GM10266 (cell line): Measurements from ENCODE around the gene ACSL1.

ENCODE experiments used
- DNase-seq: peaks from one replicate; pipeline ENCODE4 v3.0.0; 2012; ENCODE audit errors: extremely low spot score
- CTCF ChIP-seq: IDR thresholded peaks from 2 replicates; pipeline ENCODE4 v1.5.1; 2012; ENCODE audit warnings: mild to moderate bottlenecking, low read depth; ENCODE audit not compliant: control insufficient read depth, insufficient read depth; ENCODE audit errors: missing control alignments

ACSL1 gene

GRCh38 chr4:184775854-184776555 lies 49.8 kb downstream of the ACSL1 start:
- no peak for TF ChIP-seq CTCF
- DNase-seq, result no peak

- no peak for TF ChIP-seq CTCF
- no peak for DNase-seq
Measured at GRCh38 chr4:184774152-184774551, 51.6 kb downstream of the ACSL1 start.

- DNase-seq, result no peak
- TF ChIP-seq CTCF, result no peak
Measured at GRCh38 chr4:184771416-184771815, 54.4 kb downstream of the ACSL1 start.

GRCh38 chr4:184769141-184769765 lies 56.5 kb downstream of the ACSL1 start:
- TF ChIP-seq CTCF, result no peak
- no peak for DNase-seq

GRCh38 chr4:184768296-184768695 lies 57.5 kb downstream of the ACSL1 start:
- no peak for DNase-seq
- TF ChIP-seq CTCF, result no peak

GRCh38 chr4:184766446-184766845 lies 59.3 kb downstream of the ACSL1 start:
- no peak for TF ChIP-seq CTCF
- DNase-seq, result no peak
